ENCODE results near the gene PHF12.

Gene PHF12

GRCh38 chr17:28978356-28978964 is 27.1 kb upstream of the PHF12 start:
- no peaks in the 10 kb centered on the region for H3K36me3 ChIP-seq (ENCODE audit: low read length)
- no peaks in the 10 kb centered on the region for H3K9me3 ChIP-seq (ENCODE audit: insufficient read depth, low read length)
- no peaks in the 10 kb centered on the region for H3K79me2 ChIP-seq (ENCODE audit: insufficient read depth, low read length)
- no peaks in the 10 kb centered on the region for H3K9me2 ChIP-seq (replicated peaks; ENCODE audit: insufficient read depth, low read length)
- H3K9ac ChIP-seq (ENCODE audit: low read length) = no peak overlapping the region
- H4K20me1 ChIP-seq (ENCODE audit: low read depth, low read length) = no peaks in the 10 kb centered on the region
- H3K4me2 ChIP-seq (ENCODE audit: low read depth, low read length, poor library complexity, severe bottlenecking) = no peak overlapping the region
- H3F3A ChIP-seq (ENCODE audit: insufficient read depth) = no peaks in the 10 kb centered on the region
- no peak overlapping the region for H3K27ac ChIP-seq (ENCODE audit: low read depth, low read length)
- H3K4me3 ChIP-seq (ENCODE audit: insufficient read depth, low read length, poor library complexity, severe bottlenecking) = no peak overlapping the region
- no peak overlapping the region for H2AFZ ChIP-seq (ENCODE audit: low read depth, low read length, severe bottlenecking)
- no peaks in the 10 kb centered on the region for H3K27me3 ChIP-seq (ENCODE audit: low read length)
- TF ChIP-seq CTCF (IDR thresholded peaks at IDR 0.05; ENCODE audit: insufficient read depth, low read length, poor library complexity, severe bottlenecking) = no peak
- no peak for TF ChIP-seq EZH2phosphoT487 (conservative IDR thresholded peaks at IDR 0.05; ENCODE audit: low read length)

GRCh38 chr17:28977659-28978355 is 26.5 kb upstream of the PHF12 start:
- H3K4me3 ChIP-seq (ENCODE audit: insufficient read depth, low read length, poor library complexity, severe bottlenecking) = no peak overlapping the region
- no peaks in the 10 kb centered on the region for H3K9me2 ChIP-seq (replicated peaks; ENCODE audit: insufficient read depth, low read length)
- no peak overlapping the region for H2AFZ ChIP-seq (ENCODE audit: low read depth, low read length, severe bottlenecking)
- no peak overlapping the region for H3K27ac ChIP-seq (ENCODE audit: low read depth, low read length)
- no peak overlapping the region for H3K9ac ChIP-seq (ENCODE audit: low read length)
- no peak for TF ChIP-seq EZH2phosphoT487 (conservative IDR thresholded peaks at IDR 0.05; ENCODE audit: low read length)
- H3K9me3 ChIP-seq (ENCODE audit: insufficient read depth, low read length) = no peaks in the 10 kb centered on the region
- H3K4me2 ChIP-seq (ENCODE audit: low read depth, low read length, poor library complexity, severe bottlenecking) = no peak overlapping the region
- H3K79me2 ChIP-seq (ENCODE audit: insufficient read depth, low read length) = no peaks in the 10 kb centered on the region
- no peaks in the 10 kb centered on the region for H3K36me3 ChIP-seq (ENCODE audit: low read length)
- no peaks in the 10 kb centered on the region for H4K20me1 ChIP-seq (ENCODE audit: low read depth, low read length)
- H3K27me3 ChIP-seq (ENCODE audit: low read length) = no peaks in the 10 kb centered on the region
- H3F3A ChIP-seq (ENCODE audit: insufficient read depth) = no peaks in the 10 kb centered on the region

- H2AFZ ChIP-seq (ENCODE audit: low read depth, low read length, severe bottlenecking) = no peak overlapping the region
- H3K36me3 ChIP-seq (ENCODE audit: low read length) = no peaks in the 10 kb centered on the region
- no peak overlapping the region for H3K9ac ChIP-seq (ENCODE audit: low read length)
- no peak for TF ChIP-seq EZH2phosphoT487 (conservative IDR thresholded peaks at IDR 0.05; ENCODE audit: low read length)
- no peak for TF ChIP-seq CTCF (IDR thresholded peaks at IDR 0.05; ENCODE audit: insufficient read depth, low read length, poor library complexity, severe bottlenecking)
- H3F3A ChIP-seq (ENCODE audit: insufficient read depth) = no peaks in the 10 kb centered on the region
- no peak overlapping the region for H3K4me3 ChIP-seq (ENCODE audit: insufficient read depth, low read length, poor library complexity, severe bottlenecking)
- no peak overlapping the region for H3K4me2 ChIP-seq (ENCODE audit: low read depth, low read length, poor library complexity, severe bottlenecking)
- H3K27ac ChIP-seq (ENCODE audit: low read depth, low read length) = no peak overlapping the region
- H3K9me3 ChIP-seq (ENCODE audit: insufficient read depth, low read length) = no peaks in the 10 kb centered on the region
- no peaks in the 10 kb centered on the region for H3K27me3 ChIP-seq (ENCODE audit: low read length)
- H3K9me2 ChIP-seq (replicated peaks; ENCODE audit: insufficient read depth, low read length) = no peaks in the 10 kb centered on the region
- no peaks in the 10 kb centered on the region for H4K20me1 ChIP-seq (ENCODE audit: low read depth, low read length)
- H3K79me2 ChIP-seq (ENCODE audit: insufficient read depth, low read length) = no peaks in the 10 kb centered on the region
Measured at GRCh38 chr17:28975646-28976045, 24.3 kb upstream of the PHF12 start.

GRCh38 chr17:28975031-28975430 is 23.7 kb upstream of the PHF12 start:
- Histone ChIP-seq H2AFZ (ENCODE audit: low read depth, low read length, severe bottlenecking) (no peak overlapping the region), H3F3A (ENCODE audit: insufficient read depth) (no peaks in the 10 kb centered on the region), H3K27me3 (ENCODE audit: low read length) (no peaks in the 10 kb centered on the region), H3K9me3 (ENCODE audit: insufficient read depth, low read length) (no peaks in the 10 kb centered on the region), H3K4me3 (ENCODE audit: insufficient read depth, low read length, poor library complexity, severe bottlenecking) (no peak overlapping the region), H3K36me3 (ENCODE audit: low read length) (no peaks in the 10 kb centered on the region), H3K9ac (ENCODE audit: low read length) (no peak overlapping the region), H4K20me1 (ENCODE audit: low read depth, low read length) (no peaks in the 10 kb centered on the region), H3K27ac (ENCODE audit: low read depth, low read length) (no peak overlapping the region), H3K79me2 (ENCODE audit: insufficient read depth, low read length) (no peaks in the 10 kb centered on the region), H3K4me2 (ENCODE audit: low read depth, low read length, poor library complexity, severe bottlenecking) (no peak overlapping the region), H3K9me2 (replicated peaks; ENCODE audit: insufficient read depth, low read length) (no peaks in the 10 kb centered on the region)
- TF ChIP-seq EZH2phosphoT487 (conservative IDR thresholded peaks at IDR 0.05; ENCODE audit: low read length) (no peak), CTCF (IDR thresholded peaks at IDR 0.05; ENCODE audit: insufficient read depth, low read length, poor library complexity, severe bottlenecking) (no peak)
